OCI-M2 (cell line): Measurements from ENCODE around the gene ERG.

Experiments used
- DNase-seq: peaks from one replicate; lab custom pipeline; 2025; ENCODE audit not compliant: unreplicated experiment; lab: John Stamatoyannopoulos, UW

Gene ERG

GRCh38 chr21:38438462-38438893 is 59.8 kb downstream of the ERG start:
- DNase-seq, result no peak

- DNase-seq, result no peak
Observed at GRCh38 chr21:38436341-38436740, 61.9 kb downstream of the ERG start.

- DNase-seq, result no peak
Observed at GRCh38 chr21:38434913-38435533, 63.3 kb downstream of the ERG start.

GRCh38 chr21:38433471-38433870 is 64.8 kb downstream of the ERG start:
- DNase-seq, result no peak

- no peak for DNase-seq
Observed at GRCh38 chr21:38430401-38430984, 67.8 kb downstream of the ERG start.

- no peak for DNase-seq
Observed at GRCh38 chr21:38429011-38429410, 69.3 kb downstream of the ERG start.

GRCh38 chr21:38428211-38428610 is 70.1 kb downstream of the ERG start:
- DNase-seq, result no peak

- no peak for DNase-seq
Observed at GRCh38 chr21:38424305-38425019, 73.8 kb downstream of the ERG start.

GRCh38 chr21:38422082-38422481 is 76.2 kb downstream of the ERG start:
- DNase-seq, result no peak

- no peak for DNase-seq
Observed at GRCh38 chr21:38420140-38420539, 78.1 kb downstream of the ERG start.

GRCh38 chr21:38417726-38418125 is 80.6 kb downstream of the ERG start:
- no peak for DNase-seq

- DNase-seq, result no peak
Observed at GRCh38 chr21:38416791-38417190, 81.5 kb downstream of the ERG start.

- DNase-seq, result no peak
Observed at GRCh38 chr21:38413958-38414548, 84.2 kb downstream of the ERG start.

GRCh38 chr21:38410466-38410865 is 87.8 kb downstream of the ERG start:
- no peak for DNase-seq

- DNase-seq, result no peak
Observed at GRCh38 chr21:38409907-38410306, 88.4 kb downstream of the ERG start.

- no peak for DNase-seq
Observed at GRCh38 chr21:38404177-38404576, 94.1 kb downstream of the ERG start.

GRCh38 chr21:38402795-38403194 is 95.5 kb downstream of the ERG start:
- DNase-seq, result no peak

GRCh38 chr21:38402291-38402690 is 96.0 kb downstream of the ERG start:
- no peak for DNase-seq

GRCh38 chr21:38401191-38401926 is 96.9 kb downstream of the ERG start:
- no peak for DNase-seq

GRCh38 chr21:38400195-38400919 is 97.9 kb downstream of the ERG start:
- no peak for DNase-seq

- DNase-seq, result no peak
Observed at GRCh38 chr21:38399103-38399502, 99.2 kb downstream of the ERG start.
